ENCODE measurements around the gene TMPRSS9. TPM values are rescaled to one million over a fixed set of nuclear protein-coding genes. Genes with fewer than 3 reads are reported as not detected.

Gene TMPRSS9
- total RNA-seq, 1 experiment from 2014 or later = 0.66 TPM

DNA sequence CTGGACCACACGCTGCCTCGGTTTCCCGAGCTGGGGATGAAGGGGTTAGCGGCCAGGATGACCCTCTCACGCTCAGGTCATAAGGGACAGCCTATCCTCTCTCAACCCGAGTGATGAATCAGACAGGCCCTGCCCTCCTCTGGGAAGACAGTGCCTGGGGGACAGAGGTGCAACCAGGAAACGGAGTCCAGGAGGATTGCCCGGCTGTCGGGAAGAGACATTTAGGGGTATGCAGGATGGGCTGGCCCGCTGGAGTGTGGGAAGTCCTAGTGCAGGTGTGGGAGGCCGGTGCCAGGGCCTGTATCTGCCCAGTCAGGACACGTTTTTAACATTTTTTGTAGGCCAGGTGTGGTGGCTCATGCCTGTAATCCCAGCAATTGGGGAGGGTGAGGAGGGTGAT lies 40.0 kb upstream of the TMPRSS9 start:
- Mint-ChIP-seq H3K4me1 (ENCODE audit: low read depth, unreplicated experiment) (no peaks in the 10 kb centered on the region), H3K27me3 (ENCODE audit: insufficient read depth, unreplicated experiment) (no peaks in the 10 kb centered on the region), H3K36me3 (ENCODE audit: insufficient read depth, unreplicated experiment) (peaks cover 9% of the 10 kb centered on the region), H3K9me3 (ENCODE audit: unreplicated experiment) (peaks cover 3% of the 10 kb centered on the region), H3K4me3 (ENCODE audit: unreplicated experiment) (no peak overlapping the region), H3K27ac (ENCODE audit: unreplicated experiment) (no peak overlapping the region)
- no peaks in the 10 kb centered on the region for H3K36me3 ChIP-seq (ENCODE audit: control insufficient read depth, insufficient read depth, low read length)
- no peaks in the 10 kb centered on the region for H3K27me3 ChIP-seq (replicated peaks; ENCODE audit: control insufficient read depth, insufficient read depth, low read length)
- TF ChIP-seq CTCF (IDR thresholded peaks at IDR 0.05; ENCODE audit: insufficient read depth in 1 of 2, low read depth in 1 of 2, low read length in 1 of 2, severe bottlenecking in 1 of 2, unreplicated experiment in 1 of 2) = no peak
- BruUV-seq (replicated peaks) = no TSS peak
- ChIA-PET POLR2A (no interaction called here), CTCF (no interaction called here)
- DNase-seq = no peak
- no peaks in the 10 kb centered on the region for H3K4me1 ChIP-seq
- intact Hi-C loops (cut with micrococcal nuclease; ENCODE audit: unreplicated experiment) = no loop called here
- no peaks in the 10 kb centered on the region for H3K9me3 ChIP-seq
- H3K4me3 ChIP-seq (ENCODE audit: low read depth, low read length) = no peak overlapping the region

DNA sequence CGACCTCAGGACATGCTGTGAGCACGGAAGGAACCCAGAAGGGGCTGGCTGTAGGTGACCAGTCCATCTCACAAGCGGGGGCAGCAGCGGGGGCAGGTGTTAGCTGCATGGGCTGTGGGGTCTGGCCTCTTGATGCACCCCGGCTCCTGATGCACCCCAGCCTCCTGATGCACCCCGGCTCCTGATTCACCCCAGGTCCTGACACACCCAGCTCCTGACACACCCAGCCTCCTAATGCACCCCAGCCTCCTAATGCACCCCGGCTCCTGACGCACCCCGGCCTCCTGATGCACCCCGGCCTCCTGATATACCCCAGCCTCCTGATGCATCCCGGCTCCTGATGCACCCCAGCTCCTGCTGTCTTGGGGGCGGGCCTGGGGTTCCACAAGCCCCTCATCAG lies 39.1 kb upstream of the TMPRSS9 start:
- Mint-ChIP-seq H3K4me3 (ENCODE audit: unreplicated experiment) (no peak overlapping the region), H3K27me3 (ENCODE audit: insufficient read depth, unreplicated experiment) (no peaks in the 10 kb centered on the region), H3K4me1 (ENCODE audit: low read depth, unreplicated experiment) (no peaks in the 10 kb centered on the region), H3K27ac (ENCODE audit: unreplicated experiment) (no peak overlapping the region), H3K9me3 (ENCODE audit: unreplicated experiment) (no peaks in the 10 kb centered on the region), H3K36me3 (ENCODE audit: insufficient read depth, unreplicated experiment) (peaks cover 13% of the 10 kb centered on the region)
- no TSS peak for BruUV-seq (replicated peaks)
- Histone ChIP-seq H3K27me3 (replicated peaks; ENCODE audit: control insufficient read depth, insufficient read depth, low read length) (no peaks in the 10 kb centered on the region), H3K36me3 (ENCODE audit: control insufficient read depth, insufficient read depth, low read length) (0 out of 2 replicates have a peak, but pooled peaks cover 1% of the 10 kb centered on the region), H3K4me1 (no peaks in the 10 kb centered on the region), H3K4me3 (ENCODE audit: low read depth, low read length) (no peak overlapping the region), H3K9me3 (no peaks in the 10 kb centered on the region)
- TF ChIP-seq CTCF (IDR thresholded peaks at IDR 0.05; ENCODE audit: insufficient read depth in 1 of 2, low read depth in 1 of 2, low read length in 1 of 2, severe bottlenecking in 1 of 2, unreplicated experiment in 1 of 2) = no peak
- intact Hi-C loops (cut with micrococcal nuclease; ENCODE audit: unreplicated experiment) = no loop called here
- DNase-seq = no peak
- ChIA-PET POLR2A (no interaction called here), CTCF (no interaction called here)

DNA sequence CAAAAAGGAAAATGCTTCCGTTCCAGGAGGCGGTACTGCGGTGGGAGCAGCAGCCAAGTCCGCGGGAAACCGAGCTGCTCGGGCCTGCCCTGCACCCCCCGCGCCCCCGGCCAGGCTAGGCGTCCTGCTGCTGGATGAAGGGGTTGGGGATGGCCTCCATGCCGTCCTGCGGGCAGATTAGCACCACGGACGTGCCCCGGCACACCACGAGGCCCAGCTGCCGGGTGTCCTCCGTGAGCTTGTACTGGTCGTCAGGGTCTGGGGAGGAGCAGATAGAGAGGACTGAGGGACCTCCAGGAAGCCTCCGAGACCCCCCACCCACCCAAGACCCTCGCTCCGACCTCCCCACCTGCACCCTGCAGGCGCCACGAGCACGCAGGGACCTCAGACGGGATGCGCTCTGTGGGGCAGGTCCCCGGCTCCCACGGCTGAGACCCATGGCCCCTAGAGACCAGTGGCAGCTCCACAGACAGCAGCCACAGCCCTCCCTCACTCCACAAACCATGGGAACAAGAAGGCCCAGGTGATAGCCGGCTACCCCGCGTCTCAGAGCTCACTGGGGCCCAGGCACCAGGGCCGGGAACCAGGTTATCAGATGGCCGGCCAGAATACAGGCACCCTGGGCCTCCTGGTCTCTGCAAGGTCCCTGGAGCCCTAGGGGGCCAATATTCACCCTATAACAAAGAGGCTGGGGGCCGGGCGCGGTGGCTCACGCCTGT lies 38.3 kb upstream of the TMPRSS9 start:
- BruUV-seq (replicated peaks) = no TSS peak
- peaks cover 15% of the 10 kb centered on the region for H3K36me3 Mint-ChIP-seq (ENCODE audit: insufficient read depth, unreplicated experiment)
- no peaks in the 10 kb centered on the region for H3K9me3 ChIP-seq
- H3K4me3 ChIP-seq (ENCODE audit: low read depth, low read length) = no peak overlapping the region
- no peaks in the 10 kb centered on the region for H3K27me3 Mint-ChIP-seq (ENCODE audit: insufficient read depth, unreplicated experiment)
- no peaks in the 10 kb centered on the region for H3K4me1 ChIP-seq
- intact Hi-C loops (cut with micrococcal nuclease; ENCODE audit: unreplicated experiment) = no loop called here
- ChIA-PET POLR2A (no interaction called here), CTCF (interaction anchor here (0.6 kb wide), 1 partner anchor 315 kb away, joined by 3 read pairs; no protein-coding TSS in a partner anchor)
- H3K4me1 Mint-ChIP-seq (ENCODE audit: low read depth, unreplicated experiment) = no peaks in the 10 kb centered on the region
- H3K4me3 Mint-ChIP-seq (ENCODE audit: unreplicated experiment) = no peak overlapping the region
- H3K27me3 ChIP-seq (replicated peaks; ENCODE audit: control insufficient read depth, insufficient read depth, low read length) = no peaks in the 10 kb centered on the region
- H3K9me3 Mint-ChIP-seq (ENCODE audit: unreplicated experiment) = no peaks in the 10 kb centered on the region
- H3K36me3 ChIP-seq (ENCODE audit: control insufficient read depth, insufficient read depth, low read length) = 0 out of 2 replicates have a peak, but pooled peaks cover 1% of the 10 kb centered on the region
- no peak for TF ChIP-seq CTCF (IDR thresholded peaks at IDR 0.05; ENCODE audit: insufficient read depth in 1 of 2, low read depth in 1 of 2, low read length in 1 of 2, severe bottlenecking in 1 of 2, unreplicated experiment in 1 of 2)
- no peak for DNase-seq
- no peak overlapping the region for H3K27ac Mint-ChIP-seq (ENCODE audit: unreplicated experiment)

Data from Caco-2 (cell line).